ENCODE measurements around the gene GRIK3.

GRCh38 chr1:36825226-36825625 is 209.1 kb downstream of the GRIK3 start:
- TF ChIP-seq EZH2 (IDR thresholded peaks at IDR 0.05; ENCODE audit: low read length, missing control alignments), result no peak
- TF ChIP-seq, protein P1, sequence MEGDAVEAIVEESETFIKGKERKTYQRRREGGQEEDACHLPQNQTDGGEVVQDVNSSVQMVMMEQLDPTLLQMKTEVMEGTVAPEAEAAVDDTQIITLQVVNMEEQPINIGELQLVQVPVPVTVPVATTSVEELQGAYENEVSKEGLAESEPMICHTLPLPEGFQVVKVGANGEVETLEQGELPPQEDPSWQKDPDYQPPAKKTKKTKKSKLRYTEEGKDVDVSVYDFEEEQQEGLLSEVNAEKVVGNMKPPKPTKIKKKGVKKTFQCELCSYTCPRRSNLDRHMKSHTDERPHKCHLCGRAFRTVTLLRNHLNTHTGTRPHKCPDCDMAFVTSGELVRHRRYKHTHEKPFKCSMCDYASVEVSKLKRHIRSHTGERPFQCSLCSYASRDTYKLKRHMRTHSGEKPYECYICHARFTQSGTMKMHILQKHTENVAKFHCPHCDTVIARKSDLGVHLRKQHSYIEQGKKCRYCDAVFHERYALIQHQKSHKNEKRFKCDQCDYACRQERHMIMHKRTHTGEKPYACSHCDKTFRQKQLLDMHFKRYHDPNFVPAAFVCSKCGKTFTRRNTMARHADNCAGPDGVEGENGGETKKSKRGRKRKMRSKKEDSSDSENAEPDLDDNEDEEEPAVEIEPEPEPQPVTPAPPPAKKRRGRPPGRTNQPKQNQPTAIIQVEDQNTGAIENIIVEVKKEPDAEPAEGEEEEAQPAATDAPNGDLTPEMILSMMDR (conservative IDR thresholded peaks at IDR 0.05 in 1 of 2, IDR thresholded peaks at IDR 0.05 in 1 of 2; ENCODE audit: low read depth in 1 of 2, low read length in 2 of 2), result no peak

Data from fibroblast of lung (primary cell).